SH-SY5Y (cell line): ENCODE results near the gene CELF5.

Source experiments
- GATA2 ChIP-seq: IDR thresholded peaks from 2 replicates; pipeline ENCODE4 v1.6.1; 2011; ENCODE audit warnings: mild to moderate bottlenecking, low read depth, low read length
- GATA3 ChIP-seq: IDR thresholded peaks from 2 replicates; pipeline ENCODE4 v1.6.1; 2011; ENCODE audit warnings: low read depth, mild to moderate bottlenecking, low read length, moderate library complexity

GRCh38 chr19:3291644-3292043 lies 67.2 kb downstream of the CELF5 start:
- no peak for TF ChIP-seq GATA2
- no peak for TF ChIP-seq GATA3
